MM.1S (cell line): ENCODE results near the gene INSYN1.

ENCODE experiments used
- CTCF ChIP-seq: fragments of 300-600 bp; sonication (generic); IDR thresholded peaks from 2 replicates; pipeline ENCODE4 v1.5.1; 2016; ENCODE audit warnings: antibody characterized with exemption, low read length, mixed read lengths
- EZH2 ChIP-seq: fragments of 300-600 bp; sonication (generic); optimal IDR thresholded peaks from 2 replicates; pipeline ENCODE3; 2017; ENCODE audit warnings: low read depth, mild to moderate bottlenecking, antibody characterized with exemption, low read length, mixed read lengths
- EZH2phosphoT487 ChIP-seq: fragments of 300-600 bp; sonication (generic); IDR thresholded peaks from 2 replicates; pipeline ENCODE4 v1.6.1; 2018; ENCODE audit warnings: antibody characterized with exemption, low read length

DNA sequence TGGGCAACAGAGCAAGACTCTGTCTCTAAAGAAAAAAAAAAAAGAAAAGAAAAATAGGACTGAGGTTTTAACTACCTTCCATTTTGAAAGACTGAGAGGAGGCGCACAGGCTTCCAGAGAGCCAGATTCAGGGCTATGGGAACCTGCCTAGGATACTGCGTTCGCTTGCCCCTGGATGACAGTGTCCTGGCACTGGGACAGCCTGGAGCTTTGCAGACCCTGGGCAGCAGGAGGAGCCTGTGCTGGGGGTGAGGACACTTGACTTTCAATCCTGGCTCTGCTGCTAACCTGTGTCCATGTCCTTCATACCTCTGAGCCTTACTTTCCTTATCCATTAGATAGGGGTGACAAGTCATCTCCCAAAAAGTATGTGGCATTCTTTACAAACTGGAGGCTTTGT, 37.7 kb downstream of the INSYN1 start:
- TF ChIP-seq CTCF (no peak), EZH2phosphoT487 (no peak), EZH2 (no peak)
